ENCODE results near the gene TULP4. TPM values are rescaled to one million over a fixed set of nuclear protein-coding genes. Genes with fewer than 3 reads are reported as not detected.

TULP4 gene
- total and polyA plus RNA-seq, 2 donors (not counting 1 experiment from before 2014, with no cell fraction given) = 16.8 to 88.2 TPM

DNA sequence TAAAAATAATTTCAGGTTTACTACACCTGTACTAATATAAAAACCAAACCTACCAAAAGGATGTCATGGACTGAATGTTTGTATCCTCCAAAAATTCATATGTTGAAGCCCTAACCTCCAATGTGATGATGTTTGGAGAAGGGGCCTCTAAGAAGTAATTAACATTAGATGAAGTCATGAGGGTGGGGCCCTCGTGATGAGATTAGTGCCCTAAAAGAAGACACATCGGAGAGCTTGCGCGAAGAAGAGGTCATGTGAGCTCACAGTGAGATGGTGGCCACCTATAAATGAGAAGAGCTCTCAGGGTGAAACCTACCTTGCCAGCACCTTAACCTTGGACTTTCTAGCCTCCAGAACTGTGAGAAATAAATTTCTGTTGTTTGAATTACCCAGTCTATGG is 20.8 kb downstream of the TULP4 start:
- Histone ChIP-seq H3K79me2 (ENCODE audit: control insufficient read depth, insufficient read depth, low read length) (peaks cover 2% of the 10 kb centered on the region), H3K9ac (ENCODE audit: insufficient read depth, low read length) (no peak overlapping the region)
- TF ChIP-seq, protein P1, sequence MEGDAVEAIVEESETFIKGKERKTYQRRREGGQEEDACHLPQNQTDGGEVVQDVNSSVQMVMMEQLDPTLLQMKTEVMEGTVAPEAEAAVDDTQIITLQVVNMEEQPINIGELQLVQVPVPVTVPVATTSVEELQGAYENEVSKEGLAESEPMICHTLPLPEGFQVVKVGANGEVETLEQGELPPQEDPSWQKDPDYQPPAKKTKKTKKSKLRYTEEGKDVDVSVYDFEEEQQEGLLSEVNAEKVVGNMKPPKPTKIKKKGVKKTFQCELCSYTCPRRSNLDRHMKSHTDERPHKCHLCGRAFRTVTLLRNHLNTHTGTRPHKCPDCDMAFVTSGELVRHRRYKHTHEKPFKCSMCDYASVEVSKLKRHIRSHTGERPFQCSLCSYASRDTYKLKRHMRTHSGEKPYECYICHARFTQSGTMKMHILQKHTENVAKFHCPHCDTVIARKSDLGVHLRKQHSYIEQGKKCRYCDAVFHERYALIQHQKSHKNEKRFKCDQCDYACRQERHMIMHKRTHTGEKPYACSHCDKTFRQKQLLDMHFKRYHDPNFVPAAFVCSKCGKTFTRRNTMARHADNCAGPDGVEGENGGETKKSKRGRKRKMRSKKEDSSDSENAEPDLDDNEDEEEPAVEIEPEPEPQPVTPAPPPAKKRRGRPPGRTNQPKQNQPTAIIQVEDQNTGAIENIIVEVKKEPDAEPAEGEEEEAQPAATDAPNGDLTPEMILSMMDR (conservative IDR thresholded peaks at IDR 0.05 in 1 of 2, IDR thresholded peaks at IDR 0.05 in 1 of 2; ENCODE audit: low read depth in 1 of 2, low read length in 2 of 2) = no peak
- TF ChIP-seq EZH2 (IDR thresholded peaks at IDR 0.05; ENCODE audit: low read length, missing control alignments) = no peak

GRCh38 chr6:158334534-158334933 is 22.3 kb downstream of the TULP4 start:
- no peak for DNase-seq (ENCODE audit: low read depth in 2 of 2)
- no peaks in the 10 kb centered on the region for H3K27me3 ChIP-seq (ENCODE audit: control insufficient read depth, insufficient read depth, low read length)
- TF ChIP-seq, protein P1 (conservative IDR thresholded peaks at IDR 0.05 in 1 of 2, IDR thresholded peaks at IDR 0.05 in 1 of 2; ENCODE audit: low read depth in 1 of 2, low read length in 2 of 2) = no peak
- TF ChIP-seq EZH2 (IDR thresholded peaks at IDR 0.05; ENCODE audit: low read length, missing control alignments) = no peak
- H3K9me3 ChIP-seq (ENCODE audit: control insufficient read depth, insufficient read depth, low read depth, low read length) = no peaks in the 10 kb centered on the region
- no peak overlapping the region for H3K9ac ChIP-seq (ENCODE audit: insufficient read depth, low read length)
- H2AFZ ChIP-seq (ENCODE audit: low read length) = no peak overlapping the region
- H3K36me3 ChIP-seq (ENCODE audit: control insufficient read depth, insufficient read depth, low read length) = peaks cover 1% of the 10 kb centered on the region
- no peak overlapping the region for H3K4me3 ChIP-seq (replicated peaks in 1 of 4; ENCODE audit: control extremely low read depth in 1 of 4, insufficient read depth in 1 of 4, low read depth in 3 of 4, low read length in 4 of 4)
- H3K27ac ChIP-seq (ENCODE audit: insufficient read depth, low read length) = no peak overlapping the region
- no peaks in the 10 kb centered on the region for H4K20me1 ChIP-seq (ENCODE audit: control insufficient read depth, extremely low read depth, insufficient read depth, low read length)
- H3K79me2 ChIP-seq (ENCODE audit: control insufficient read depth, insufficient read depth, low read length) = peaks cover 2% of the 10 kb centered on the region
- H3K4me2 ChIP-seq (ENCODE audit: extremely low read depth, insufficient read depth, low read length) = no peak overlapping the region
- no peaks in the 10 kb centered on the region for H3K4me1 ChIP-seq (ENCODE audit: control insufficient read depth, extremely low read depth, insufficient read depth, low read length)

More for the DNA sequence above, 20.8 kb downstream of the TULP4 start:
- Histone ChIP-seq H3K36me3 (ENCODE audit: control insufficient read depth, insufficient read depth, low read length) (peaks cover 1% of the 10 kb centered on the region), H2AFZ (ENCODE audit: low read length) (no peak overlapping the region), H3K9me3 (ENCODE audit: control insufficient read depth, insufficient read depth, low read depth, low read length) (no peaks in the 10 kb centered on the region), H3K4me2 (ENCODE audit: extremely low read depth, insufficient read depth, low read length) (no peak overlapping the region), H3K27me3 (ENCODE audit: control insufficient read depth, insufficient read depth, low read length) (no peaks in the 10 kb centered on the region), H3K4me3 (replicated peaks in 1 of 4; ENCODE audit: control extremely low read depth in 1 of 4, insufficient read depth in 1 of 4, low read depth in 3 of 4, low read length in 4 of 4) (no peak overlapping the region), H3K4me1 (ENCODE audit: control insufficient read depth, extremely low read depth, insufficient read depth, low read length) (no peaks in the 10 kb centered on the region), H4K20me1 (ENCODE audit: control insufficient read depth, extremely low read depth, insufficient read depth, low read length) (no peaks in the 10 kb centered on the region), H3K27ac (ENCODE audit: insufficient read depth, low read length) (no peak overlapping the region)
- DNase-seq (ENCODE audit: low read depth in 2 of 2) = no peak

DNA sequence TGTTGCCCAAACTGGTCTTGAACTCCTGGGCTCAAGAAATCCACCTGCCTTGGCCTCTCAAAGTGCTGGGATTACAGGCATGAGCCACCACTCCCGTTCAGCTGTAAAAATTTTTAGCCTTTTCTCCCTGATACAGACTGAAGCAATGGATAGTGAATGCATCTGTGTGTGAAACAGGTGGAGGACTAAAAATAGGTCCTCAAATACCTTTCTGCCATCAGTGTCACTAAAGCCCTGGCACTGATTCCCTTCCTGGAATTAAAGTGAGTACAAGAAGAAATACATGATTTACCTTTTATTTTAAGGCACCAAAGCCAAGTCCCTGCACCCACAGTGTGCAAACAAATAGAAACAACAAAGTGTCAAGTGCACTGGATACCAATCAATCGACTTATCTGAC is 25.1 kb downstream of the TULP4 start:
- no peaks in the 10 kb centered on the region for H3K36me3 ChIP-seq (ENCODE audit: control insufficient read depth, insufficient read depth, low read length)
- H3K27me3 ChIP-seq (ENCODE audit: control insufficient read depth, insufficient read depth, low read length) = no peaks in the 10 kb centered on the region
- H2AFZ ChIP-seq (ENCODE audit: low read length) = no peak overlapping the region
- no peak overlapping the region for H3K4me2 ChIP-seq (ENCODE audit: extremely low read depth, insufficient read depth, low read length)
- H3K9me3 ChIP-seq (ENCODE audit: control insufficient read depth, insufficient read depth, low read depth, low read length) = no peaks in the 10 kb centered on the region
- no peak for TF ChIP-seq EZH2 (IDR thresholded peaks at IDR 0.05; ENCODE audit: low read length, missing control alignments)
- TF ChIP-seq, protein P1 (conservative IDR thresholded peaks at IDR 0.05 in 1 of 2, IDR thresholded peaks at IDR 0.05 in 1 of 2; ENCODE audit: low read depth in 1 of 2, low read length in 2 of 2) = no peak
- H3K4me3 ChIP-seq (replicated peaks in 1 of 4; ENCODE audit: control extremely low read depth in 1 of 4, insufficient read depth in 1 of 4, low read depth in 3 of 4, low read length in 4 of 4) = no peak overlapping the region
- no peak overlapping the region for H3K27ac ChIP-seq (ENCODE audit: insufficient read depth, low read length)
- H3K9ac ChIP-seq (ENCODE audit: insufficient read depth, low read length) = no peak overlapping the region
- DNase-seq (ENCODE audit: low read depth in 2 of 2) = no peak
- H3K4me1 ChIP-seq (ENCODE audit: control insufficient read depth, extremely low read depth, insufficient read depth, low read length) = no peaks in the 10 kb centered on the region
- H3K79me2 ChIP-seq (ENCODE audit: control insufficient read depth, insufficient read depth, low read length) = peaks cover under 1% of the 10 kb centered on the region
- H4K20me1 ChIP-seq (ENCODE audit: control insufficient read depth, extremely low read depth, insufficient read depth, low read length) = no peaks in the 10 kb centered on the region

All from fibroblast of lung (primary cell).